Measurements from ENCODE around the gene GTF3C4.

- no peak for TF ChIP-seq EP300 (conservative IDR thresholded peaks at IDR 0.05; ENCODE audit: poor library complexity, severe bottlenecking)
- TF ChIP-seq MXI1 (conservative IDR thresholded peaks at IDR 0.05; ENCODE audit: poor library complexity, severe bottlenecking): no peak
Measured at GRCh38 chr9:132637801-132638200, 32.5 kb upstream of the GTF3C4 start.
